H1 (cell line): Measurements from ENCODE around the gene ANO2. TPM values are rescaled to one million over a fixed set of nuclear protein-coding genes. Genes with fewer than 3 reads are reported as not detected.

Experiments
- CTCF ChIA-PET: fragments of 300-600 bp; sonication (Branson Sonifier 250); formaldehyde crosslinking; loops from one replicate; lab custom pipeline; 2021; ENCODE audit not compliant: partially characterized antibody; lab: Charles Lee
- POLR2A ChIA-PET: fragments of 300-600 bp; sonication (Branson Sonifier 250); formaldehyde crosslinking; loops from one replicate; lab custom pipeline; 2021; ENCODE audit warnings: inconsistent platforms; ENCODE audit not compliant: partially characterized antibody; lab: Charles Lee
- DNase-seq, 2 experiments: peaks; one replicate each; pipeline versions ENCODE4 v3.0.0 to v3.0.0-alpha.2; 2010 to 2022; ENCODE audit warnings: low spot score in 2 of 2, low read depth in 1 of 2, mixed read lengths in 1 of 2
- FAIRE-seq: peaks from 2 replicates; lab custom pipeline; 2011; peaks lifted over from hg19 to GRCh38; lab: Jason Lieb, UNC
- H2AFZ ChIP-seq: 2 replicates; pipeline ENCODE4 v1.8.1; 2012; ENCODE audit warnings: low read length, inconsistent platforms
- H2AK5ac ChIP-seq: 2 replicates; pipeline ENCODE4 v1.6.1; 2013; ENCODE audit warnings: low read depth, low read length
- H2BK120ac ChIP-seq: replicated peaks from 2 replicates; pipeline ENCODE3; 2013; ENCODE audit warnings: low read depth, low read length, inconsistent platforms
- H2BK12ac ChIP-seq: 2 replicates; pipeline ENCODE4 v1.6.1; 2013; ENCODE audit warnings: low read depth, low read length
- H2BK15ac ChIP-seq: 2 replicates; pipeline ENCODE4 v1.6.1; 2013; ENCODE audit warnings: low read length
- H2BK20ac ChIP-seq: 2 replicates; pipeline ENCODE4 v1.6.1; 2013; ENCODE audit warnings: low read length
- H2BK5ac ChIP-seq: 2 replicates; pipeline ENCODE4 v1.6.1; 2013; ENCODE audit warnings: low read depth, low read length
- H3K14ac ChIP-seq: 2 replicates; pipeline ENCODE4 v1.6.1; 2013; ENCODE audit warnings: inconsistent platforms; ENCODE audit not compliant: insufficient read length
- H3K18ac ChIP-seq: 2 replicates; pipeline ENCODE4 v1.6.1; 2013; ENCODE audit warnings: low read length; ENCODE audit errors: extremely low read depth
- H3K23ac ChIP-seq: 2 replicates; pipeline ENCODE4 v1.6.1; 2013; ENCODE audit warnings: inconsistent platforms; ENCODE audit not compliant: insufficient read length
- H3K23me2 ChIP-seq: 2 replicates; pipeline ENCODE4 v1.6.1; 2013; ENCODE audit warnings: low read depth, low read length
- H3K27ac ChIP-seq: 2 replicates; pipeline ENCODE4 v1.6.1; 2011; ENCODE audit warnings: low read depth, low read length, inconsistent platforms
- H3K27me3 ChIP-seq, 4 experiments: replicated peaks in 1 of 4; 1 replicate in 1 of 4; 2 replicates in 3 of 4; pipeline versions ENCODE4 v1.6.1 to v1.8.1; 2011 to 2013; ENCODE audit warnings: low read length in 3 of 4, mild to moderate bottlenecking in 3 of 4, inconsistent platforms in 2 of 4, mixed read lengths in 2 of 4, moderate library complexity in 1 of 4; ENCODE audit not compliant: control insufficient read depth in 3 of 4, insufficient read depth in 3 of 4; ENCODE audit errors: extremely low read depth in 1 of 4
- H3K36me3 ChIP-seq, 4 experiments: 2 replicates each; pipeline versions ENCODE4 v1.6.1 to v1.8.1; 2011 to 2013; ENCODE audit warnings: mild to moderate bottlenecking in 4 of 4, low read length in 3 of 4, moderate library complexity in 2 of 4, control low read depth in 1 of 4, inconsistent platforms in 1 of 4; ENCODE audit not compliant: insufficient read depth in 4 of 4, control insufficient read depth in 2 of 4
- H3K4ac ChIP-seq: replicated peaks from 2 replicates; pipeline ENCODE3; 2013; ENCODE audit warnings: low read length, low read depth, mixed read lengths, inconsistent platforms; ENCODE audit not compliant: insufficient read length
- H3K4me1 ChIP-seq, 4 experiments: replicated peaks in 1 of 4; 1 replicate in 1 of 4; 2 replicates in 3 of 4; pipeline versions ENCODE4 v1.6.1 to v1.8.1; 2011 to 2013; ENCODE audit warnings: low read length in 3 of 4, inconsistent platforms in 2 of 4, mixed read lengths in 1 of 4; ENCODE audit not compliant: insufficient read depth in 4 of 4, control insufficient read depth in 3 of 4
- H3K4me2 ChIP-seq, 2 experiments: 2 replicates each; pipeline versions ENCODE4 v1.6.1 to v1.8.1; 2011 to 2013; ENCODE audit warnings: low read depth in 2 of 2, low read length in 2 of 2, control low read depth in 1 of 2, inconsistent platforms in 1 of 2, mild to moderate bottlenecking in 1 of 2; ENCODE audit not compliant: insufficient read depth in 1 of 2
- H3K4me3 ChIP-seq, 4 experiments: fragments of 200-600, 300-600 bp in 1 of 4; sonication (generic), shearing (Covaris generic), sonication (Bioruptor Twin) in 1 of 4; 2 replicates each; pipeline versions ENCODE4 v1.5.1 to v1.8.1; 2011 to 2016; ENCODE audit warnings: low read length in 4 of 4, low read depth in 3 of 4, control low read depth in 2 of 4, inconsistent platforms in 2 of 4, mild to moderate bottlenecking in 2 of 4, mixed read lengths in 1 of 4, moderate library complexity in 1 of 4; ENCODE audit not compliant: insufficient read depth in 2 of 4; ENCODE audit errors: extremely low read depth in 1 of 4
- H3K56ac ChIP-seq: replicated peaks from 2 replicates; pipeline ENCODE3; 2013; ENCODE audit warnings: low read depth, mild to moderate bottlenecking, mixed read lengths, low read length, inconsistent platforms; ENCODE audit not compliant: insufficient read length
- H3K79me1 ChIP-seq: 2 replicates; pipeline ENCODE4 v1.6.1; 2013; ENCODE audit warnings: low read depth, low read length, control low read depth
- H3K79me2 ChIP-seq, 2 experiments: 2 replicates each; pipeline versions ENCODE4 v1.6.1 to v1.8.1; 2012 to 2013; ENCODE audit warnings: low read length in 2 of 2, mild to moderate bottlenecking in 2 of 2, inconsistent platforms in 1 of 2; ENCODE audit not compliant: insufficient read depth in 2 of 2, control insufficient read depth in 1 of 2
- H3K9ac ChIP-seq, 4 experiments: replicated peaks in 1 of 4; 1 replicate in 1 of 4; 2 replicates in 3 of 4; pipeline versions ENCODE4 v1.6.1 to v1.8.1; 2011 to 2013; ENCODE audit warnings: low read depth in 3 of 4, low read length in 3 of 4, control low read depth in 2 of 4, mild to moderate bottlenecking in 2 of 4, moderate library complexity in 2 of 4, inconsistent platforms in 1 of 4; ENCODE audit errors: extremely low read depth in 1 of 4
- H3K9me3 ChIP-seq, 2 experiments: 2 replicates each; pipeline versions ENCODE4 v1.6.1 to v1.8.1; 2012 to 2013; ENCODE audit warnings: mild to moderate bottlenecking in 2 of 2, moderate library complexity in 2 of 2, control low read depth in 1 of 2, inconsistent platforms in 1 of 2, low read depth in 1 of 2, low read length in 1 of 2, mixed read lengths in 1 of 2; ENCODE audit not compliant: insufficient read depth in 2 of 2
- H4K20me1 ChIP-seq, 2 experiments: replicated peaks in 1 of 2; 2 replicates each; pipeline versions ENCODE3 to v1.8.1; 2011 to 2013; ENCODE audit warnings: inconsistent platforms in 2 of 2, low read length in 2 of 2, mild to moderate bottlenecking in 1 of 2; ENCODE audit not compliant: insufficient read depth in 2 of 2, control insufficient read depth in 1 of 2
- H4K5ac ChIP-seq: 2 replicates; pipeline ENCODE4 v1.6.1; 2013; ENCODE audit warnings: low read length, low read depth, mixed read lengths, inconsistent platforms; ENCODE audit not compliant: insufficient read length
- H4K8ac ChIP-seq: 2 replicates; pipeline ENCODE4 v1.8.0; 2013; ENCODE audit warnings: mild to moderate bottlenecking, moderate library complexity, low read length, inconsistent platforms; ENCODE audit not compliant: insufficient read depth; ENCODE audit errors: extremely low read depth
- H4K91ac ChIP-seq: replicated peaks from 2 replicates; pipeline ENCODE3; 2013; ENCODE audit warnings: low read length, mixed read lengths, inconsistent platforms; ENCODE audit not compliant: insufficient read length
- BCL11A ChIP-seq, 2 experiments: IDR thresholded peaks; one replicate each; pipeline ENCODE4 v1.6.1; 2011; ENCODE audit warnings: low read depth in 2 of 2, low read length in 2 of 2, mild to moderate bottlenecking in 2 of 2
- GTF2F1 ChIP-seq: IDR thresholded peaks from 2 replicates; pipeline ENCODE4 v1.6.1; 2012; ENCODE audit warnings: low read depth, low read length, improper control_type of control experiment, borderline replicate concordance
- NRF1 ChIP-seq: IDR thresholded peaks from 2 replicates; pipeline ENCODE4 v1.6.1; 2011; ENCODE audit warnings: mild to moderate bottlenecking, low read depth, low read length, improper control_type of control experiment
- SRF ChIP-seq: IDR thresholded peaks from 2 replicates; pipeline ENCODE4 v1.6.1; 2011; ENCODE audit warnings: mild to moderate bottlenecking, low read depth, low read length, moderate library complexity
- SUZ12 ChIP-seq: fragments of 200-600 bp; sonication (generic); IDR thresholded peaks from 2 replicates; pipeline ENCODE4 v1.6.1; 2012; ENCODE audit warnings: mild to moderate bottlenecking, inconsistent platforms, low read length, moderate library complexity, mixed read lengths
- TBP ChIP-seq: IDR thresholded peaks from 2 replicates; pipeline ENCODE4 v1.6.1; 2011; ENCODE audit warnings: low read depth, low read length, improper control_type of control experiment
- YY1 ChIP-seq: IDR thresholded peaks from 2 replicates; pipeline ENCODE4 v1.6.1; 2011; ENCODE audit warnings: low read depth, mild to moderate bottlenecking, low read length
- WGBS, 2 experiments: shearing (Covaris generic) in 1 of 2; methylation state at CpG; one replicate each; pipeline versions ENCODE4 v1.1.6 to v1.1.7; 2013 to 2015; ENCODE audit warnings: low lambda C conversion rate in 2 of 2, mixed read lengths in 2 of 2, inconsistent platforms in 1 of 2, low coverage in 1 of 2, missing lambda C conversion rate in 1 of 2; ENCODE audit not compliant: insufficient replicate concordance in 2 of 2, insufficient coverage in 1 of 2, insufficient read length in 1 of 2; ENCODE audit errors: extremely low coverage in 1 of 2, missing lambda C conversion rate in 1 of 2; 5-methylcytosine and 5-hydroxymethylcytosine counted together
- polyA plus RNA-seq, 7 experiments: library from polyadenylated mRNA; depleted of rRNA in 3 of 7; stranded (reverse) in 5 of 7; unstranded in 2 of 7; fragments of >200 nt in 5 of 7; fragments of 200-250 nt in 2 of 7; gene quantifications; 1 replicate in 5 of 7; 2 replicates in 1 of 7; 4 replicates in 1 of 7; pipeline versions ENCODE4 v1.2.1 to v1.2.3, GENCODE V29; 2011 to 2013; ENCODE audit warnings: missing spikeins in 2 of 7, mixed read lengths in 2 of 7
- total RNA-seq: library from RNA; stranded (reverse); fragmentation: NEBNext Ultra II Directional; extraction: Animal tissue kit (Norgen Biotek cat#: 25700); gene quantifications from 2 replicates; pipeline ENCODE4 v1.2.1, GENCODE V29; 2021

ANO2 gene
- total and polyA plus RNA-seq, 2 of the 8 experiments (the other 6 are each of a cell fraction or from before 2014, with no cell fraction given), result 1.9 to 5.5 TPM

DNA sequence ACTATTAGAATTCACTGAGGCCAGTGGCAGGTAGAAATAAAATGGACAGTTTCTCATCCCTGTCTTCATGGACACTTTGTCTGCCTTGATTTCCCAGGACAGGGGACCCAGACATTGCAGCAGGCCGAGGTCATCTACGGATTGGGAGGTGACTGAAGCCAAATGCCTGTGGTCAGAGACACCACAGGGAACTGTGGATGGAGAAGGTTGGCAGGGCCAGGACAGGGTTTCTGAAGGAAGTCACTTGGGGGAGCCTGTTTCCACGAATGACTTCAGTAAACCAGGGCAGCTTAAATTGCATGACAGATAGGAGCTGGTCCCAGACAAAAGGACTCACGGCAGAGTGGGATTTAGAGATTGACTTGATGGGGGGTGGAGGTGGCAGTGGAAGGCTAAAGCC, 288.2 kb downstream of the ANO2 start:
- Histone ChIP-seq H3K9ac (no peak overlapping the region), H3K9me3 (no peaks in the 10 kb centered on the region; a peak in 1 of 4 replicates), H4K91ac (no peak overlapping the region), H2AK5ac (no peak overlapping the region), H3K4ac (no peak overlapping the region), H3K23me2 (no peaks in the 10 kb centered on the region), H4K20me1 (no peaks in the 10 kb centered on the region), H3K4me2 (no peak overlapping the region), H3K18ac (no peak overlapping the region), H4K8ac (no peak overlapping the region), H3K4me3 (no peak overlapping the region), H2BK20ac (no peak overlapping the region), H3K79me2 (no peaks in the 10 kb centered on the region), H2BK5ac (no peak overlapping the region), H3K36me3 (no peaks in the 10 kb centered on the region), H3K79me1 (no peaks in the 10 kb centered on the region), H3K14ac (no peak overlapping the region), H3K27me3 (no peaks in the 10 kb centered on the region), H2AFZ (no peak overlapping the region), H4K5ac (no peak overlapping the region), H2BK120ac (no peak overlapping the region), H3K27ac (no peak overlapping the region), H3K4me1 (no peaks in the 10 kb centered on the region), H3K23ac (no peak overlapping the region), H2BK12ac (no peak overlapping the region), H3K56ac (no peak overlapping the region), H2BK15ac (no peak overlapping the region)
- CTCF ChIA-PET, result interaction anchor here (0.8 to 1.8 kb wide), 2 partner anchors 8 to 238 kb away, joined by 3 to 9 read pairs; no protein-coding TSS in a partner anchor
- WGBS, 2 experiments, result 72% methylated on average over 4 of the region's 4 CpGs; no CpG with 5 or more reads in 1 of the 2 experiments
- POLR2A ChIA-PET, result no interaction called here
- no peak for TF ChIP-seq GTF2F1
- TF ChIP-seq YY1, result no peak
- TF ChIP-seq SRF, result no peak
- TF ChIP-seq NRF1, result no peak
- no peak for TF ChIP-seq SUZ12
- TF ChIP-seq TBP, result no peak
- no peak for TF ChIP-seq BCL11A (IDR thresholded peaks at IDR 0.05; ENCODE audit: low read depth in 2 of 2, low read length in 2 of 2)
- FAIRE-seq, result no peak
- no peak for DNase-seq
